ENCODE measurements around the gene PIP5K1C.

PIP5K1C gene

DNA sequence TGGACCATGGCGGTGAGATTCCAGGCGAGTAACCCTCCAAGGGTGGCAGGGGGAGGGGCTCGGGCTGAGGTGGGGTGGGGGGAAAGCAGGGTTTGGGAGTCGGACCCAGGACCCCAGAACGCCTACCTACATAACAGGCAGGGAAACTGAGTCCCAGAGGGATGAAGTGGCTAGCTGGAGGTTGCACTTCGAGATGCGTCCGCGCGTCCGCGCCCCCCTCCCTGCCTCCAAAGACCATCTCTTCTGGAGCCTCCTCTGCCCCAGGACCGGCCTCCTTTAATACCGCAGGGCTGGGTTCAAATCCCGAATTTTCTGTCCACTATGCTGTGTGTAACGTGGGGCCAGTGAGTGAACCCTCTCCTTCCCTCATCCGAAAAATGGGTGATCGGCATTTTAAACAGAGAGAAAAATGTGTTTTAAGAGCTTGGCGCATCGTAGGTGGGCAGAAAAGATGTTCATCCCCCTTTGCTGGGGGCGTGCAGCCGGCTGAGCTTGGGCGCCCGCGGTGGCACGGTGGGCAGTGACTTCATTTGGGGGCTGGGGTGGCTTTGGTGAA, 21.7 kb upstream of the PIP5K1C start:
- no peak for DNase-seq (ENCODE audit: low read depth)
- no peak overlapping the region for H3K4me3 ChIP-seq (ENCODE audit: low read length)
- TF ChIP-seq, protein P1, sequence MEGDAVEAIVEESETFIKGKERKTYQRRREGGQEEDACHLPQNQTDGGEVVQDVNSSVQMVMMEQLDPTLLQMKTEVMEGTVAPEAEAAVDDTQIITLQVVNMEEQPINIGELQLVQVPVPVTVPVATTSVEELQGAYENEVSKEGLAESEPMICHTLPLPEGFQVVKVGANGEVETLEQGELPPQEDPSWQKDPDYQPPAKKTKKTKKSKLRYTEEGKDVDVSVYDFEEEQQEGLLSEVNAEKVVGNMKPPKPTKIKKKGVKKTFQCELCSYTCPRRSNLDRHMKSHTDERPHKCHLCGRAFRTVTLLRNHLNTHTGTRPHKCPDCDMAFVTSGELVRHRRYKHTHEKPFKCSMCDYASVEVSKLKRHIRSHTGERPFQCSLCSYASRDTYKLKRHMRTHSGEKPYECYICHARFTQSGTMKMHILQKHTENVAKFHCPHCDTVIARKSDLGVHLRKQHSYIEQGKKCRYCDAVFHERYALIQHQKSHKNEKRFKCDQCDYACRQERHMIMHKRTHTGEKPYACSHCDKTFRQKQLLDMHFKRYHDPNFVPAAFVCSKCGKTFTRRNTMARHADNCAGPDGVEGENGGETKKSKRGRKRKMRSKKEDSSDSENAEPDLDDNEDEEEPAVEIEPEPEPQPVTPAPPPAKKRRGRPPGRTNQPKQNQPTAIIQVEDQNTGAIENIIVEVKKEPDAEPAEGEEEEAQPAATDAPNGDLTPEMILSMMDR (conservative IDR thresholded peaks at IDR 0.05; ENCODE audit: low read depth, low read length), result no peak

DNA sequence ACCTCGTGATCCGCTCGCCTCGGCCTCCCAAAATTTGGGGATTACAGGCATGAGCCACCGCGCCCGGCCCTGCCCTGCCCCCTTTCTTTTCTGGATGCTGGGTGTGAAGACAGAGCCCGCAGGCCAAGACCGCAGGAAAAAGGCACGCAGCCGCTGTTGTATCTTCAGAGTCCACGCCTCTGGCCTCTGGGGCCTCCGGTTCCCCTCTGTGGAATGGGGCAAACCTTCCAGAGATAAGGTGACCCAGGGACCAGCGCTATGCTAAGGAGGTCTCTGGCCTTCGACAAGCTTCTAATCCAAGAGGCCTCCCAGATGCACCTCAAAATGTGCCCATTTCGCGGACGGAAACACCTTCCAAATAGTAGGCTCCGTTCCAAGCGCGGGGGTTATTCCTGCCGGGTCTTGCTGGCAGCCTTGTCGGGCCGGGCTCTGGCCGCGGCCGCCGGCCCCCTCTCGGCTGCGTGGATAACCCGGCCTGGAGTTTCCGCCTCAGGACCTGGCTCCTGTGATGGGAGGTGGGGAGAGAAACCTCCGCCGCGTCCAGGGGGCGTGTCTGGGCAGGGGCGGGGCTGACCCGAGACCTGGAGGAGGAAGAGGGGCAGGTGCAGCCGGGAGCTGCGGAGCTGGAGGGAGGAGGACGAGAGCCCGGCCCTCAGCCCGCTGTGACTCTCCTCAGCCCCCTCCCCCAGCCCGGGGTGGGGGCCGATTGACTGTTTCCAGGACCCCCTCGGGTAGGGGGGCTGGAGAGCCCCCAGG, 21.0 kb upstream of the PIP5K1C start:
- TF ChIP-seq, protein P1 (conservative IDR thresholded peaks at IDR 0.05; ENCODE audit: low read depth, low read length), result no peak
- DNase-seq (ENCODE audit: low read depth), result no peak
- no peak overlapping the region for H3K4me3 ChIP-seq (ENCODE audit: low read length)

DNA sequence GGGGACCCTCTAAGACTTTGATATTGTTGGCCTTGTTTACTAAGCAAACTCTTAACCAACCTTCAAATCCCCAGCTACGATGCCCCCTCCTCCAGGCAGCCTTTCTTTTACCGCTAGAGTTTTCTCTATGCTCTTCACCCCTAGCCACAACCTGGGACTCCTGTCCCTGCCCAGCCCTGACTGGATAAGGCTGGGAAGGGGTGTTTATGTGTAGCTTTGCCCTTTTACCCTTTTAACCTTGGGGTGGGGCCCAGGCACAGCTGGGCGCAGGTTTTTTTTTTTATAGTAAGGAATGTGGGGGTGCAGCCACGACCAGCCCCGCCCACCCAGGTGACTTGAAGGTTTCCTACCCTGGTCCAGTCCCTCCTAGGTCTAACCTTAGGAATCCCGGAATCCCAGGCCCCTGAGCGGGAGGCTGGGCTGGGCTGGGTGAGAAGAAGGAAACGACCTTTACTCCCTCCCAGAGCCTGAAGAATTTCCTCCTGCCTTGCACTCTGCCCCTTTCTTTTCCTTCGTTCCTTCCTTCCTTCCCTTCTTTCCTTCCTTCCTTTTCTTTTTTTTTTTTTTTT, 20.2 kb upstream of the PIP5K1C start:
- TF ChIP-seq, protein P1 (conservative IDR thresholded peaks at IDR 0.05; ENCODE audit: low read depth, low read length), result no peak
- no peak overlapping the region for H3K4me3 ChIP-seq (ENCODE audit: low read length)
- no peak for DNase-seq (ENCODE audit: low read depth)

DNA sequence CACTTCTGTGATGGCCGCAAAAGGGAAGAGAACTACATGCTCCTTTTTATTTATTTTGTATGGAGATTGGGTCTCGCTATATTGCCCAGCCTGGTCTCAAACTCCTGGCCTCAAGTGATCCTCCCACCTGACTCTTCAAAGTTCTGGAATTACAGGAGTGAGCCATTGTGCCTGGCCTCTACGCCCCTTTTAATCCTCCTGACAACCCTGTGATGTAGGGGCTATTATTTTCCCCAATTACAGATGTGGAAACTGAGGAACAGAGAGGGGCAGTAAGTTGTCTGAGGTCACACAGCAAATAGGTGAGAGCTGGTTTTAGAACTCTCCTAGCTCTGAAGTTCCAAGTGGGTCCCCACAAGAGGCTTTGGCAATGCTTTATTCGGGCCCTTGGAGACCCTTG, 19.6 kb upstream of the PIP5K1C start:
- H3K4me3 ChIP-seq (ENCODE audit: low read length), result no peak overlapping the region
- TF ChIP-seq, protein P1 (conservative IDR thresholded peaks at IDR 0.05; ENCODE audit: low read depth, low read length), result no peak
- DNase-seq (ENCODE audit: low read depth), result no peak

DNA sequence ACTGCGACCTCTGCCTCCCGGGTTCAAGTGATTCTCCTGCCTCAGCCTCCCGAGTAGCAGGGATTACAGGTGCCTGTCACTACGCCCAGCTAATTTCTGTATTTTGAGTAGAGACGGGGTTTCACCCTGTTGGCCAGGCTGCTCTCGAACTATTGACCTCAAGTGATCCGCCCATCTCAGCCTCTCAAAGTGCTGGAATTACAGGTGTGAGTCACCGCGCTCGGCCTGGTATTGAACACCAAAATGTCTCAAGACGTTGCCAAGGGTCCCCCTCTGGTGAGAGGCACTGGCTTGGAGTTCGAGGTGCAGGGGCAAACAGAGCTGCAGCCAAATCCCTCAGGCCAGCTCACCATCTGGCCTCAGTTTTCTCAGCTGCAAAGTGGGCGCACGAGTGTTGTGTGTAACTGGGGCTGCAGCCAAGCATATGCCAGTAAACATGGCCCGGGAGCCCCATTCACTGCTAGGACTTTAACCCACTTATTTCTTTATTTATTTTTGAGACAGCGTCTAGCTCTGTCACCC, 15.9 kb upstream of the PIP5K1C start:
- TF ChIP-seq, protein P1 (conservative IDR thresholded peaks at IDR 0.05; ENCODE audit: low read depth, low read length), result no peak
- H3K4me3 ChIP-seq (ENCODE audit: low read length), result no peak overlapping the region
- DNase-seq (ENCODE audit: low read depth), result no peak

DNA sequence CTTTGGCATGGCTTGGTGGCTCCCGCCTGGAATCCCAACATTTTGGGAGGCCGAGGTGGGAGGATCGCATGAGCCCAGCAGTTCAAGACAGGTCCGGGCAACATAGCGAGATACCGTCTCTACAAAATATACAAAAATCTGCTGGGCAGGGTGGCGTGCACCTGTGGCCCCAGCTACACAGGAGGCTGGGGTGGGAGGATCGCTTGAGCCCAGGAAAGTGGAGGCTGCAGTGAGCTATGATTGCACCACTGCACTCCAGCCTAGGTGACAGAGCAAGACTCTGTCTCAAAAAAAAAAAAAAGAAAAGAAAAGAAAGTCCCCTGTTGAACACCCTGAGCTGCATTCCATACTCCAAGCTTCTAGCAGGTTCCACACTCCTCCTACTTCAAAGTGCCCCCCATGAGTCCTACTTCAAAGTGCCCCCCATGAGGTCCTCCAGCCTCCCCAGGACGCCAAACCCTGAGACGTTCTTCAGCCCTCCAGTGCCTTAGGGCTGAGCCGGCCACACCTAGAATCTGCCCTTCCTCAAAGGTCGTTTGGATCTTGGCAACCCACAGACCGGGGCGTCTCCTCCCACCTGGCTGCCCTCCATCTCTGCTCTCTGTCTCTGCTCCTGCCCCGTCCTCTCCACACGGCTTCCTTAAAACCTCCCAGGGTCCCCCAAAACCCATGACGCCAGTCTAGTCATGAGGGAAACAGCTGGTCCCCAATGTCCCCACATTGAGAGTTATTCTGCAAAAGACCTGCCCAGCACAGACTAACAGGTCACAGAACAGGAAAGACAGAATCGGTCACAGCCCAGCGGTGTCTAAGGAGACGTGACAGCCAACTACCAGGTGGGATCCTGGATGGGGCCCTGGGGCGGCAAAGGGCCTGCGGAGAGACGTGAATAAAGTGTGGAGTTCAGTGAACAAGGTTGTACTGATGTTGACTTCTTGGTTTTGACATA, 12.7 kb upstream of the PIP5K1C start:
- TF ChIP-seq, protein P1 (conservative IDR thresholded peaks at IDR 0.05; ENCODE audit: low read depth, low read length), result no peak
- H3K4me3 ChIP-seq (ENCODE audit: low read length), result no peak overlapping the region
- no peak for DNase-seq (ENCODE audit: low read depth)

Measured in retinal pigment epithelial cell (primary cell).